GM12878 (cell line): ENCODE results near the gene UNC119B. TPM values are rescaled to one million over a fixed set of nuclear protein-coding genes. Genes with fewer than 3 reads are reported as not detected.

Source experiments
- ATAC-seq: fragments of 200-7000 bp; cut with Tn5 transposase; 3 replicates; pipeline ENCODE4 v1.9.1; 2020; ENCODE audit warnings: mild to moderate bottlenecking, moderate library complexity
- BruUV-seq: library from RNA; stranded (reverse); fragments of 400-500 nt; replicated peaks from 2 replicates; lab custom pipeline; 2021; lab: Mats Ljungman, UMichigan
- CTCF ChIA-PET: fragments of 300-600 bp; sonication (Branson Sonifier 250); formaldehyde crosslinking; extraction: SDS; loops from one replicate; lab custom pipeline; 2021; ENCODE audit warnings: inconsistent platforms; lab: Yijun Ruan, JAX
- POLR2A ChIA-PET: fragments of 350-600 bp; formaldehyde crosslinking; extraction: SDS; loops from one replicate; lab custom pipeline; 2021; ENCODE audit warnings: inconsistent platforms; lab: Charles Lee
- RAD21 ChIA-PET: fragments of 300-600 bp; sonication (Branson Sonifier 250); formaldehyde crosslinking; loops from one replicate; lab custom pipeline; 2023; ENCODE audit warnings: antibody characterized with exemption; ENCODE audit not compliant: unreplicated experiment; lab: Charles Lee
- SMC1A ChIA-PET: fragments of 300-600 bp; sonication (Branson Sonifier 250); formaldehyde crosslinking; loops from one replicate; lab custom pipeline; 2023; ENCODE audit not compliant: unreplicated experiment, uncharacterized antibody; lab: Charles Lee
- DNase-seq: peaks from one replicate; pipeline ENCODE4 v3.0.0-alpha.2; 2011; ENCODE audit warnings: low read depth, low spot score
- FAIRE-seq: peaks from 3 replicates; lab custom pipeline; 2011; peaks lifted over from hg19 to GRCh38; lab: Jason Lieb, UNC
- H2AFZ ChIP-seq: 2 replicates; pipeline ENCODE4 v1.6.0; 2011; ENCODE audit warnings: low read depth, low read length, control low read depth; ENCODE audit not compliant: control insufficient read depth
- H3K27ac ChIP-seq: 2 replicates; pipeline ENCODE4 v1.5.1; 2011; ENCODE audit warnings: control low read depth; ENCODE audit not compliant: control insufficient read depth, insufficient read depth
- H3K27me3 ChIP-seq, 2 experiments: replicated peaks in 1 of 2; 2 replicates each; pipeline versions ENCODE4 v1.6.0 to v1.6.1; 2011; ENCODE audit warnings: low read length in 1 of 2; ENCODE audit not compliant: control insufficient read depth in 2 of 2, insufficient read depth in 2 of 2
- H3K36me3 ChIP-seq, 2 experiments: 2 replicates each; pipeline ENCODE4 v1.5.1; 2011; ENCODE audit warnings: low read length in 1 of 2; ENCODE audit not compliant: control insufficient read depth in 2 of 2, insufficient read depth in 2 of 2
- H3K4me1 ChIP-seq: 2 replicates; pipeline ENCODE4 v1.6.1; 2011; ENCODE audit warnings: mild to moderate bottlenecking, low read length, moderate library complexity, mixed read lengths; ENCODE audit not compliant: control insufficient read depth, insufficient read depth
- H3K4me2 ChIP-seq: 2 replicates; pipeline ENCODE4 v1.6.0; 2011; ENCODE audit warnings: control low read depth; ENCODE audit not compliant: control insufficient read depth, insufficient read depth
- H3K4me3 ChIP-seq: fragments of 200-600 bp; sonication (generic); 2 replicates; pipeline ENCODE4 v1.5.1; 2016
- H3K79me2 ChIP-seq: 2 replicates; pipeline ENCODE4 v1.6.0; 2011; ENCODE audit warnings: low read length; ENCODE audit not compliant: control insufficient read depth, insufficient read depth
- H3K9ac ChIP-seq: 2 replicates; pipeline ENCODE4 v1.8.0; 2011; ENCODE audit warnings: low read length, control low read depth, mixed read lengths; ENCODE audit not compliant: control insufficient read depth, insufficient read depth
- H3K9me3 ChIP-seq: replicated peaks from 3 replicates; pipeline ENCODE4 v1.5.1; 2011; ENCODE audit warnings: mild to moderate bottlenecking, low read length; ENCODE audit not compliant: control insufficient read depth, insufficient read depth
- H4K20me1 ChIP-seq: 2 replicates; pipeline ENCODE4 v1.6.0; 2011; ENCODE audit not compliant: control insufficient read depth, insufficient read depth
- FOXM1 ChIP-seq: IDR thresholded peaks from 2 replicates; pipeline ENCODE4 v1.6.1; 2012; ENCODE audit warnings: low read depth, mild to moderate bottlenecking, inconsistent platforms, low read length, moderate library complexity
- IKZF1 ChIP-seq: fragments of 450-650 bp; conservative IDR thresholded peaks from 2 replicates; pipeline ENCODE4 v1.6.1; 2017; ENCODE audit warnings: antibody characterized with exemption, mild to moderate bottlenecking
- KDM1A ChIP-seq: fragments of 200-600 bp; sonication (generic); IDR thresholded peaks from 2 replicates; pipeline ENCODE4 v1.6.1; 2016; ENCODE audit warnings: borderline replicate concordance
- LARP7 ChIP-seq: fragments of 450-650 bp; IDR thresholded peaks from 2 replicates; pipeline ENCODE4 v1.6.1; 2017; ENCODE audit warnings: mild to moderate bottlenecking
- SMARCA5 ChIP-seq: fragments of 450-650 bp; IDR thresholded peaks from 2 replicates; pipeline ENCODE4 v1.6.1; 2017; ENCODE audit warnings: mild to moderate bottlenecking
- WGBS: methylation state at CpG from one replicate; pipeline ENCODE4 v1.1.6; 2016; ENCODE audit warnings: low lambda C conversion rate; ENCODE audit not compliant: insufficient replicate concordance, insufficient coverage; ENCODE audit errors: missing lambda C conversion rate; 5-methylcytosine and 5-hydroxymethylcytosine counted together
- in situ Hi-C: fragments of 300-500 bp; cut with MboI; formaldehyde crosslinking; loops from 9 replicates; pipeline ENCODE4 v1.14.3; 2018; ENCODE audit warnings: mixed read lengths
- intact Hi-C: fragments of 100-400 bp; cut with micrococcal nuclease; formaldehyde crosslinking; loops from one replicate; pipeline ENCODE4 v1.14.2; 2022; ENCODE audit not compliant: unreplicated experiment
- polyA plus RNA-seq, 11 experiments: library from polyadenylated mRNA; depleted of rRNA in 4 of 11; unstranded in 6 of 11; stranded (reverse) in 5 of 11; fragments of >200 nt; fragmentation: Nextera tagmentation in 4 of 11; fragmentation: Illumina TruSeq in 1 of 11; extraction: Ambion mirVana in 4 of 11; extraction: Trizol in 1 of 11; gene quantifications; 1 replicate in 1 of 11; 2 replicates in 10 of 11; pipeline versions ENCODE4 v1.2.1 to v1.2.3, GENCODE V29; 2011 to 2016; ENCODE audit warnings: inconsistent platforms in 2 of 11, missing spikeins in 2 of 11, low read depth in 1 of 11
- total RNA-seq, 4 experiments: library from RNA; depleted of rRNA in 3 of 4; stranded (reverse); fragments of >200 nt in 3 of 4; fragmentation: Illumina TruSeq in 1 of 4; extraction: Trizol in 1 of 4; gene quantifications; 2 replicates each; pipeline versions ENCODE4 v1.2.1 to v1.2.3, GENCODE V29; 2013 to 2021
- TF ChIP-seq, protein P1 (sequence below): fragments of 150-350 bp; IDR thresholded peaks from 2 replicates; pipeline ENCODE4 v1.6.1; 2014; ENCODE audit warnings: mild to moderate bottlenecking, low read depth, low read length
- TF ChIP-seq, protein P2 (sequence below): fragments of 450-650 bp; conservative IDR thresholded peaks from 2 replicates; pipeline ENCODE4 v1.6.1; 2017; ENCODE audit warnings: mild to moderate bottlenecking, moderate library complexity
- TF ChIP-seq, protein P3 (sequence below): fragments of 150-350 bp; IDR thresholded peaks from 2 replicates; pipeline ENCODE4 v1.6.1; 2016; ENCODE audit warnings: low read depth, low read length

The UNC119B gene
- total and polyA plus RNA-seq, 10 of the 15 experiments (the other 5 are each of a cell fraction or from before 2014, with no cell fraction given), result 4.3 to 31.5 (median 10.5) TPM

DNA sequence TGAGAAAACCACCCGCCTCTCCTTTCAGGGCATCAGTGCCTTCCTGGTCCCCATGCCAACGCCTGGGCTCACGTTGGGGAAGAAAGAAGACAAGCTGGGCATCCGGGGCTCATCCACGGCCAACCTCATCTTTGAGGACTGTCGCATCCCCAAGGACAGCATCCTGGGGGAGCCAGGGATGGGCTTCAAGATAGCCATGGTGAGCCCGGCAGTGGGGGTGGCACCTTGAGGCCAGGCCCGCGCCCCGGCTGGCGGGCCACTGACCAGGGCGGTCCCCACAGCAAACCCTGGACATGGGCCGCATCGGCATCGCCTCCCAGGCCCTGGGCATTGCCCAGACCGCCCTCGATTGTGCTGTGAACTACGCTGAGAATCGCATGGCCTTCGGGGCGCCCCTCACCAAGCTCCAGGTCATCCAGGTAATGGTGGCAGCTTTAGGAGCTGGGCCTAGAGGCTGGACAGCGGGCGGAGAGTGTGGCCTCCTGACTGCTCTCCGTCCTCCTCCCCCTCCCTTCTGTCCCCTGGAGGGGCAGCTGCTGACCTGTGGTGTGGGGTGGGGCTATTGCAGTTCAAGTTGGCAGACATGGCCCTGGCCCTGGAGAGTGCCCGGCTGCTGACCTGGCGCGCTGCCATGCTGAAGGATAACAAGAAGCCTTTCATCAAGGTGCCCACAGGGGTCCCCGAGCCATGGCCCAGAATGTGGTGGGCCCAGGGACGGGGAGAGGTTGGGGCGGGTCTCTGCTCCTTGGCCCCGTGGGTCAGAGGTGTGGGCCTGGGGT lies 28.2 kb downstream of the UNC119B start:
- SMC1A ChIA-PET, result no interaction called here
- CTCF ChIA-PET, result interaction anchor here (1.5 kb wide), 1 partner anchor 233 kb away, joined by 5 read pairs; no protein-coding TSS in a partner anchor
- Histone ChIP-seq H4K20me1 (no peaks in the 10 kb centered on the region), H2AFZ (no peak overlapping the region), H3K4me3 (no peak overlapping the region), H3K79me2 (no peaks in the 10 kb centered on the region), H3K9ac (no peak overlapping the region), H3K36me3 (no peaks in the 10 kb centered on the region), H3K4me1 (no peaks in the 10 kb centered on the region), H3K27ac (no peak overlapping the region), H3K27me3 (no peaks in the 10 kb centered on the region), H3K9me3 (no peaks in the 10 kb centered on the region), H3K4me2 (no peak overlapping the region)
- RAD21 ChIA-PET, result interaction anchor here (0.7 kb wide), 1 partner anchor 233 kb away, joined by 3 read pairs; no protein-coding TSS in a partner anchor
- ATAC-seq, result no peak
- no peak for DNase-seq
- intact Hi-C loops (no loop called here), in situ Hi-C loops (no loop called here)
- WGBS, result 73% methylated on average over 31 of the region's 31 CpGs
- no peak for FAIRE-seq
- POLR2A ChIA-PET, result no interaction called here
- TF ChIP-seq, protein P1, sequence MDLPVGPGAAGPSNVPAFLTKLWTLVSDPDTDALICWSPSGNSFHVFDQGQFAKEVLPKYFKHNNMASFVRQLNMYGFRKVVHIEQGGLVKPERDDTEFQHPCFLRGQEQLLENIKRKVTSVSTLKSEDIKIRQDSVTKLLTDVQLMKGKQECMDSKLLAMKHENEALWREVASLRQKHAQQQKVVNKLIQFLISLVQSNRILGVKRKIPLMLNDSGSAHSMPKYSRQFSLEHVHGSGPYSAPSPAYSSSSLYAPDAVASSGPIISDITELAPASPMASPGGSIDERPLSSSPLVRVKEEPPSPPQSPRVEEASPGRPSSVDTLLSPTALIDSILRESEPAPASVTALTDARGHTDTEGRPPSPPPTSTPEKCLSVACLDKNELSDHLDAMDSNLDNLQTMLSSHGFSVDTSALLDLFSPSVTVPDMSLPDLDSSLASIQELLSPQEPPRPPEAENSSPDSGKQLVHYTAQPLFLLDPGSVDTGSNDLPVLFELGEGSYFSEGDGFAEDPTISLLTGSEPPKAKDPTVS, result no peak
- TF ChIP-seq FOXM1 (no peak), KDM1A (no peak), LARP7 (no peak), SMARCA5 (no peak), IKZF1 (no peak)
- TF ChIP-seq, protein P2, sequence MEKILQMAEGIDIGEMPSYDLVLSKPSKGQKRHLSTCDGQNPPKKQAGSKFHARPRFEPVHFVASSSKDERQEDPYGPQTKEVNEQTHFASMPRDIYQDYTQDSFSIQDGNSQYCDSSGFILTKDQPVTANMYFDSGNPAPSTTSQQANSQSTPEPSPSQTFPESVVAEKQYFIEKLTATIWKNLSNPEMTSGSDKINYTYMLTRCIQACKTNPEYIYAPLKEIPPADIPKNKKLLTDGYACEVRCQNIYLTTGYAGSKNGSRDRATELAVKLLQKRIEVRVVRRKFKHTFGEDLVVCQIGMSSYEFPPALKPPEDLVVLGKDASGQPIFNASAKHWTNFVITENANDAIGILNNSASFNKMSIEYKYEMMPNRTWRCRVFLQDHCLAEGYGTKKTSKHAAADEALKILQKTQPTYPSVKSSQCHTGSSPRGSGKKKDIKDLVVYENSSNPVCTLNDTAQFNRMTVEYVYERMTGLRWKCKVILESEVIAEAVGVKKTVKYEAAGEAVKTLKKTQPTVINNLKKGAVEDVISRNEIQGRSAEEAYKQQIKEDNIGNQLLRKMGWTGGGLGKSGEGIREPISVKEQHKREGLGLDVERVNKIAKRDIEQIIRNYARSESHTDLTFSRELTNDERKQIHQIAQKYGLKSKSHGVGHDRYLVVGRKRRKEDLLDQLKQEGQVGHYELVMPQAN, result no peak
- TF ChIP-seq, protein P3, sequence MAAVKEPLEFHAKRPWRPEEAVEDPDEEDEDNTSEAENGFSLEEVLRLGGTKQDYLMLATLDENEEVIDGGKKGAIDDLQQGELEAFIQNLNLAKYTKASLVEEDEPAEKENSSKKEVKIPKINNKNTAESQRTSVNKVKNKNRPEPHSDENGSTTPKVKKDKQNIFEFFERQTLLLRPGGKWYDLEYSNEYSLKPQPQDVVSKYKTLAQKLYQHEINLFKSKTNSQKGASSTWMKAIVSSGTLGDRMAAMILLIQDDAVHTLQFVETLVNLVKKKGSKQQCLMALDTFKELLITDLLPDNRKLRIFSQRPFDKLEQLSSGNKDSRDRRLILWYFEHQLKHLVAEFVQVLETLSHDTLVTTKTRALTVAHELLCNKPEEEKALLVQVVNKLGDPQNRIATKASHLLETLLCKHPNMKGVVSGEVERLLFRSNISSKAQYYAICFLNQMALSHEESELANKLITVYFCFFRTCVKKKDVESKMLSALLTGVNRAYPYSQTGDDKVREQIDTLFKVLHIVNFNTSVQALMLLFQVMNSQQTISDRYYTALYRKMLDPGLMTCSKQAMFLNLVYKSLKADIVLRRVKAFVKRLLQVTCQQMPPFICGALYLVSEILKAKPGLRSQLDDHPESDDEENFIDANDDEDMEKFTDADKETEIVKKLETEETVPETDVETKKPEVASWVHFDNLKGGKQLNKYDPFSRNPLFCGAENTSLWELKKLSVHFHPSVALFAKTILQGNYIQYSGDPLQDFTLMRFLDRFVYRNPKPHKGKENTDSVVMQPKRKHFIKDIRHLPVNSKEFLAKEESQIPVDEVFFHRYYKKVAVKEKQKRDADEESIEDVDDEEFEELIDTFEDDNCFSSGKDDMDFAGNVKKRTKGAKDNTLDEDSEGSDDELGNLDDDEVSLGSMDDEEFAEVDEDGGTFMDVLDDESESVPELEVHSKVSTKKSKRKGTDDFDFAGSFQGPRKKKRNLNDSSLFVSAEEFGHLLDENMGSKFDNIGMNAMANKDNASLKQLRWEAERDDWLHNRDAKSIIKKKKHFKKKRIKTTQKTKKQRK, result no peak
- BruUV-seq, result no TSS peak
